ENCODE measurements around the gene PPP1R14C. TPM values are rescaled to one million over a fixed set of nuclear protein-coding genes. Genes with fewer than 3 reads are reported as not detected.

PPP1R14C gene
- total RNA-seq, 1 experiment from 2014 or later: 2.5 TPM

GRCh38 chr6:150251566-150252186 is 108.8 kb downstream of the PPP1R14C start:
- Histone ChIP-seq H3K9me3 (peaks cover 3% of the 10 kb centered on the region; the same call in 1 of the 2 replicates), H3K4me1 (no peaks in the 10 kb centered on the region), H3K27me3 (replicated peaks; ENCODE audit: control insufficient read depth, insufficient read depth, low read length) (no peaks in the 10 kb centered on the region), H3K4me3 (ENCODE audit: low read depth, low read length) (no peak overlapping the region), H3K36me3 (ENCODE audit: control insufficient read depth, insufficient read depth, low read length) (no peaks in the 10 kb centered on the region)
- Mint-ChIP-seq H3K27ac (ENCODE audit: unreplicated experiment) (no peak overlapping the region), H3K4me1 (ENCODE audit: low read depth, unreplicated experiment) (peaks cover 5% of the 10 kb centered on the region), H3K4me3 (ENCODE audit: unreplicated experiment) (no peak overlapping the region), H3K36me3 (ENCODE audit: insufficient read depth, unreplicated experiment) (no peaks in the 10 kb centered on the region), H3K27me3 (ENCODE audit: insufficient read depth, unreplicated experiment) (peaks cover 3% of the 10 kb centered on the region), H3K9me3 (ENCODE audit: unreplicated experiment) (no peaks in the 10 kb centered on the region)
- BruUV-seq (replicated peaks): no TSS peak
- TF ChIP-seq, protein P1, sequence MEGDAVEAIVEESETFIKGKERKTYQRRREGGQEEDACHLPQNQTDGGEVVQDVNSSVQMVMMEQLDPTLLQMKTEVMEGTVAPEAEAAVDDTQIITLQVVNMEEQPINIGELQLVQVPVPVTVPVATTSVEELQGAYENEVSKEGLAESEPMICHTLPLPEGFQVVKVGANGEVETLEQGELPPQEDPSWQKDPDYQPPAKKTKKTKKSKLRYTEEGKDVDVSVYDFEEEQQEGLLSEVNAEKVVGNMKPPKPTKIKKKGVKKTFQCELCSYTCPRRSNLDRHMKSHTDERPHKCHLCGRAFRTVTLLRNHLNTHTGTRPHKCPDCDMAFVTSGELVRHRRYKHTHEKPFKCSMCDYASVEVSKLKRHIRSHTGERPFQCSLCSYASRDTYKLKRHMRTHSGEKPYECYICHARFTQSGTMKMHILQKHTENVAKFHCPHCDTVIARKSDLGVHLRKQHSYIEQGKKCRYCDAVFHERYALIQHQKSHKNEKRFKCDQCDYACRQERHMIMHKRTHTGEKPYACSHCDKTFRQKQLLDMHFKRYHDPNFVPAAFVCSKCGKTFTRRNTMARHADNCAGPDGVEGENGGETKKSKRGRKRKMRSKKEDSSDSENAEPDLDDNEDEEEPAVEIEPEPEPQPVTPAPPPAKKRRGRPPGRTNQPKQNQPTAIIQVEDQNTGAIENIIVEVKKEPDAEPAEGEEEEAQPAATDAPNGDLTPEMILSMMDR (IDR thresholded peaks at IDR 0.05; ENCODE audit: insufficient read depth in 1 of 2, low read depth in 1 of 2, low read length in 1 of 2, severe bottlenecking in 1 of 2, unreplicated experiment in 1 of 2): no peak
- no peak for DNase-seq
- ChIA-PET CTCF (interaction anchor here (0.6 kb wide), 1 partner anchor 77 kb away, joined by 3 read pairs; no protein-coding TSS in a partner anchor), POLR2A (no interaction called here)
- intact Hi-C loops (cut with micrococcal nuclease; ENCODE audit: unreplicated experiment): no loop called here

DNA sequence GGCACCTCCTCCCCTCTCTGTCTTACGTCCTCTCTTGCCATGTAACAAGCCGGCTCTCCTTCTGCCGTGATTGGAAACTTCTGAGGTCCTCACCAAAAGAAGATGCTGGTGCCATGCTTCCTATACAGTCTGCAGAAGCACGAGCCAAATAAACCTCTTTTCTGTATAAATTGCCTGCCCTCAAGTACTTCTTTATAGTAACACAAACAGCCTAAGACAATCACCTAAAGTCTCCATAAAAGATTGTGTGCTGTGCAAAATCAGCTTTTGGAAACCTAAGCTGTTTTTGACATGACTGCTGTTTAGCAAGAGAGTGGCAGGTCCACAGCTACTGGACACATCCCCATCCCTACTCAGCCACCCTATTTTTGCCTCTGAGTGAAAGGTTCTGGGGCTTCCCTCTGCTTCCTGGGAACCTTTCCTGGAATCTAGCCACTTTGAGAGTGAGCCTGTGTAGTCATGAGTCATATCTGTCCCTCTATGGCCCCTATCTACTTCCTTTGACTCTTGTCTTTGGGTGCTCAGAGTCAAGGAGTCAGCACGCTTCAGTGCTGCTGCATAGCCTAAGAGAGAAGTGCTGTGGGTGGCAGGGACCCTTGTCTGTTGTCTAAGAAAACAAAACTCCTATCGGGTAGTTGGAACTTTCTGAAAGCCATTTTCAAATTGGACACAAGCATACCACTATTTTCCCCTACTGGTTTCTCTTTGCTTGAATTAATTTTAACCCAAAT is 110.0 kb downstream of the PPP1R14C start:
- Mint-ChIP-seq H3K4me3 (ENCODE audit: unreplicated experiment) (no peak overlapping the region), H3K9me3 (ENCODE audit: unreplicated experiment) (no peaks in the 10 kb centered on the region), H3K27ac (ENCODE audit: unreplicated experiment) (no peak overlapping the region), H3K36me3 (ENCODE audit: insufficient read depth, unreplicated experiment) (no peaks in the 10 kb centered on the region), H3K27me3 (ENCODE audit: insufficient read depth, unreplicated experiment) (peaks cover 3% of the 10 kb centered on the region), H3K4me1 (ENCODE audit: low read depth, unreplicated experiment) (peaks cover 5% of the 10 kb centered on the region)
- intact Hi-C loops (cut with micrococcal nuclease; ENCODE audit: unreplicated experiment): no loop called here
- H3K27me3 ChIP-seq (replicated peaks; ENCODE audit: control insufficient read depth, insufficient read depth, low read length): no peaks in the 10 kb centered on the region
- no peak overlapping the region for H3K4me3 ChIP-seq (ENCODE audit: low read depth, low read length)
- no peak for DNase-seq
- TF ChIP-seq, protein P1 (IDR thresholded peaks at IDR 0.05; ENCODE audit: insufficient read depth in 1 of 2, low read depth in 1 of 2, low read length in 1 of 2, severe bottlenecking in 1 of 2, unreplicated experiment in 1 of 2): no peak
- no TSS peak for BruUV-seq (replicated peaks)
- H3K9me3 ChIP-seq: no peaks in the 10 kb centered on the region; the same call in 1 of the 2 replicates
- CTCF ChIA-PET: no interaction called here
- POLR2A ChIA-PET: no interaction called here
- H3K36me3 ChIP-seq (ENCODE audit: control insufficient read depth, insufficient read depth, low read length): no peaks in the 10 kb centered on the region
- H3K4me1 ChIP-seq: no peaks in the 10 kb centered on the region

DNA sequence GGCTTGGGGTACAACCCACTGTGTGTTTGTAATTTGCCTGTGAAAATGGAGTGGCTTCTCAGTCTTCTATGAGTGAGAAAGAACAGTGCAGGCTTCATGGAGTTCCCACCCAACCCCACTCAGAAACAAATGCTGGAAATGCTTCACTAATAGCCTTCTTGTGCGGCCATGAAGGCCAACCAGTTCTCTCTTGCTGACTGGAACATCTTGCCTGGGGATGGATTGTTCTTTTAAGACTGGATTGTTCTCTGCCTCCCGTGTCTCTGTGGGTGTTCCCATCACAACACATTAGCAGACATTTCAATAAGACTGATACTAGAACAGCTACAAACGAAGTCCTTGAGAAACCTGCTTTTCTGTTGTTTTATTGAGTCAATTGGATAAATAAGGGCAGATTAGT is 110.6 kb downstream of the PPP1R14C start:
- H3K4me3 Mint-ChIP-seq (ENCODE audit: unreplicated experiment): no peak overlapping the region
- POLR2A ChIA-PET: no interaction called here

More for the DNA sequence above, 110.6 kb downstream of the PPP1R14C start:
- H3K4me1 Mint-ChIP-seq (ENCODE audit: low read depth, unreplicated experiment): peaks cover 5% of the 10 kb centered on the region
- H3K27ac Mint-ChIP-seq (ENCODE audit: unreplicated experiment): no peak overlapping the region
- CTCF ChIA-PET: no interaction called here
- Histone ChIP-seq H3K4me3 (ENCODE audit: low read depth, low read length) (no peak overlapping the region), H3K36me3 (ENCODE audit: control insufficient read depth, insufficient read depth, low read length) (no peaks in the 10 kb centered on the region), H3K27me3 (replicated peaks; ENCODE audit: control insufficient read depth, insufficient read depth, low read length) (no peaks in the 10 kb centered on the region), H3K9me3 (no peaks in the 10 kb centered on the region), H3K4me1 (no peaks in the 10 kb centered on the region)
- no TSS peak for BruUV-seq (replicated peaks)
- no peak for DNase-seq
- peaks cover 3% of the 10 kb centered on the region for H3K27me3 Mint-ChIP-seq (ENCODE audit: insufficient read depth, unreplicated experiment)
- TF ChIP-seq, protein P1 (IDR thresholded peaks at IDR 0.05; ENCODE audit: insufficient read depth in 1 of 2, low read depth in 1 of 2, low read length in 1 of 2, severe bottlenecking in 1 of 2, unreplicated experiment in 1 of 2): no peak
- H3K36me3 Mint-ChIP-seq (ENCODE audit: insufficient read depth, unreplicated experiment): no peaks in the 10 kb centered on the region
- intact Hi-C loops (cut with micrococcal nuclease; ENCODE audit: unreplicated experiment): no loop called here
- no peaks in the 10 kb centered on the region for H3K9me3 Mint-ChIP-seq (ENCODE audit: unreplicated experiment)

Measured in Caco-2 (cell line).